Osteoblast (primary cell): Measurements from ENCODE around the gene PRKAR1B. TPM values are rescaled to one million over a fixed set of nuclear protein-coding genes. Genes with fewer than 3 reads are reported as not detected.

Source experiments
- DNase-seq: peaks from one replicate; pipeline ENCODE4 v3.0.0; 2011; ENCODE audit warnings: low spot score, mixed read lengths; ENCODE audit not compliant: insufficient read length; ENCODE audit errors: missing footprints
- H2AFZ ChIP-seq: 2 replicates; pipeline ENCODE4 v1.6.0; 2011; ENCODE audit warnings: mild to moderate bottlenecking, low read length
- H3K27ac ChIP-seq: 2 replicates; pipeline ENCODE4 v1.5.1; 2011; ENCODE audit warnings: mild to moderate bottlenecking, low read depth, low read length, moderate library complexity
- H3K27me3 ChIP-seq: 2 replicates; pipeline ENCODE4 v1.6.0; 2012; ENCODE audit warnings: mild to moderate bottlenecking, control low read depth, inconsistent platforms, low read length, moderate library complexity; ENCODE audit not compliant: insufficient read depth
- H3K36me3 ChIP-seq: 2 replicates; pipeline ENCODE4 v1.5.1; 2011; ENCODE audit warnings: mild to moderate bottlenecking, low read length, control low read depth, moderate library complexity; ENCODE audit not compliant: insufficient read depth
- H3K4me1 ChIP-seq: 2 replicates; pipeline ENCODE4 v1.5.1; 2011; ENCODE audit warnings: mild to moderate bottlenecking, low read length, control low read depth, moderate library complexity; ENCODE audit not compliant: insufficient read depth
- H3K4me2 ChIP-seq: 2 replicates; pipeline ENCODE4 v1.6.0; 2011; ENCODE audit warnings: mild to moderate bottlenecking, low read length; ENCODE audit not compliant: insufficient read depth
- H3K4me3 ChIP-seq: fragments of 200-600 bp; sonication (generic); 3 replicates; pipeline ENCODE4 v1.5.1; 2012; ENCODE audit warnings: mild to moderate bottlenecking, low read length, inconsistent platforms; ENCODE audit not compliant: insufficient read depth
- H3K79me2 ChIP-seq: 2 replicates; pipeline ENCODE4 v1.6.0; 2012; ENCODE audit warnings: mild to moderate bottlenecking, low read length, control low read depth, inconsistent platforms; ENCODE audit not compliant: insufficient read depth
- H3K9me3 ChIP-seq: 2 replicates; pipeline ENCODE4 v1.5.1; 2011; ENCODE audit warnings: low read depth, low read length, control low read depth
- H4K20me1 ChIP-seq: 2 replicates; pipeline ENCODE4 v1.6.0; 2012; ENCODE audit warnings: mild to moderate bottlenecking, low read length, control low read depth; ENCODE audit not compliant: insufficient read depth
- total RNA-seq: library from RNA; depleted of rRNA; stranded (reverse); fragments of >200 nt; gene quantifications from 2 replicates; pipeline ENCODE4 v1.2.3, GENCODE V29; 2012
- TF ChIP-seq, protein P1 (sequence below): IDR thresholded peaks from 2 replicates; pipeline ENCODE4 v1.5.1; 2011; ENCODE audit warnings: mild to moderate bottlenecking, low read depth, low read length, moderate library complexity; ENCODE audit errors: extremely low read depth

Gene PRKAR1B
- total RNA-seq, 1 donor: 6.5 TPM

DNA sequence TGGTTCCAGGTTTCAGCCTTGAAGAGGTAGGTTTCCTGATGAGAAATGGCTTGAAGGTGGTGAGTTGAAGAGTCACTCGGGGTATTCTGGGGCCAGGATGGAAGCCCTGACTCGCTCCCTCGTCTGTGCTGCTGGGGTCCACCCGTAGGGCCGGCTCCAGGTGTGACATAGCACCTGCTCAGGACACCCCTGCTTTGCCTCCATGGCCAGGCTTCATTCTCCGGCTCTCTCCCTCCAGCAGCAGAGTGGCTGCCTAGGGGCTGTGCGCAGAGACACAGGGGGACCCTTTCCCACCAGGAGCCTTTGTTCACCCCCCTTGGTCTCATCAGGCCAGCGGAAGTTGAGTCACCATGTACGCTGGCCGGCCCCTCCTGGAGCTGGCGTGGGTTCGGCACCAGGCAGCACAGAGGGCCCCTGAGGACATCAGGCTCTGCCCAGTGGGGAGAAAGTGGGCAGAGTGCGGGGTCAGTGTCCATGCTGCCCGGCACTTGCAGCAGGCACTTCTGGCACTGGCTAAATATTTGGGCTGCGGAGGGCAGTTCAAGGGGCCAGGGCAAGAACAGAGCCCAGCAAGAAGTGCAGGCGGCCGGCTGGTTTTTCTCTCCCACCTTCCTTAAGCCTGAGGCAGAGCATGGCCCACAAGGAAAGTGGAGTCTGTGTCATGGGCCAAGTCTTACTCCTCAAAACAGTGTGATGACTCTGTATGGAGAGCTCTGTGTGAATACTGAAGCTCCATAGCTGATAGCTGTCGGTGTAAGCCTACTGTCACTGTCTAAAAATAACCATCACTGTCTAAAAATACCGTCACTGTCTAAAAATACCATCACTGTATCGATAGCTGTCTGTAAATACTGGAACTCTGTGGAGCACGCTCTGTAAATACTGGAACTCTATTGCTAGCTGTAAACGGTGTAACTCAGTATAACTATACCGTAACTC is 3.7 kb upstream of the PRKAR1B start:
- TF ChIP-seq, protein P1, sequence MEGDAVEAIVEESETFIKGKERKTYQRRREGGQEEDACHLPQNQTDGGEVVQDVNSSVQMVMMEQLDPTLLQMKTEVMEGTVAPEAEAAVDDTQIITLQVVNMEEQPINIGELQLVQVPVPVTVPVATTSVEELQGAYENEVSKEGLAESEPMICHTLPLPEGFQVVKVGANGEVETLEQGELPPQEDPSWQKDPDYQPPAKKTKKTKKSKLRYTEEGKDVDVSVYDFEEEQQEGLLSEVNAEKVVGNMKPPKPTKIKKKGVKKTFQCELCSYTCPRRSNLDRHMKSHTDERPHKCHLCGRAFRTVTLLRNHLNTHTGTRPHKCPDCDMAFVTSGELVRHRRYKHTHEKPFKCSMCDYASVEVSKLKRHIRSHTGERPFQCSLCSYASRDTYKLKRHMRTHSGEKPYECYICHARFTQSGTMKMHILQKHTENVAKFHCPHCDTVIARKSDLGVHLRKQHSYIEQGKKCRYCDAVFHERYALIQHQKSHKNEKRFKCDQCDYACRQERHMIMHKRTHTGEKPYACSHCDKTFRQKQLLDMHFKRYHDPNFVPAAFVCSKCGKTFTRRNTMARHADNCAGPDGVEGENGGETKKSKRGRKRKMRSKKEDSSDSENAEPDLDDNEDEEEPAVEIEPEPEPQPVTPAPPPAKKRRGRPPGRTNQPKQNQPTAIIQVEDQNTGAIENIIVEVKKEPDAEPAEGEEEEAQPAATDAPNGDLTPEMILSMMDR: no peak
- Histone ChIP-seq H3K79me2 (peaks cover 65% of the 10 kb centered on the region), H3K27me3 (no peaks in the 10 kb centered on the region), H4K20me1 (peaks cover 32% of the 10 kb centered on the region), H3K4me1 (peaks cover 14% of the 10 kb centered on the region), H3K36me3 (peaks cover 22% of the 10 kb centered on the region), H3K27ac (no peak overlapping the region), H3K4me3 (no peak overlapping the region), H2AFZ (no peak overlapping the region), H3K4me2 (no peak overlapping the region), H3K9me3 (peaks cover 7% of the 10 kb centered on the region)
- peak; percentile 93 for DNase-seq

DNA sequence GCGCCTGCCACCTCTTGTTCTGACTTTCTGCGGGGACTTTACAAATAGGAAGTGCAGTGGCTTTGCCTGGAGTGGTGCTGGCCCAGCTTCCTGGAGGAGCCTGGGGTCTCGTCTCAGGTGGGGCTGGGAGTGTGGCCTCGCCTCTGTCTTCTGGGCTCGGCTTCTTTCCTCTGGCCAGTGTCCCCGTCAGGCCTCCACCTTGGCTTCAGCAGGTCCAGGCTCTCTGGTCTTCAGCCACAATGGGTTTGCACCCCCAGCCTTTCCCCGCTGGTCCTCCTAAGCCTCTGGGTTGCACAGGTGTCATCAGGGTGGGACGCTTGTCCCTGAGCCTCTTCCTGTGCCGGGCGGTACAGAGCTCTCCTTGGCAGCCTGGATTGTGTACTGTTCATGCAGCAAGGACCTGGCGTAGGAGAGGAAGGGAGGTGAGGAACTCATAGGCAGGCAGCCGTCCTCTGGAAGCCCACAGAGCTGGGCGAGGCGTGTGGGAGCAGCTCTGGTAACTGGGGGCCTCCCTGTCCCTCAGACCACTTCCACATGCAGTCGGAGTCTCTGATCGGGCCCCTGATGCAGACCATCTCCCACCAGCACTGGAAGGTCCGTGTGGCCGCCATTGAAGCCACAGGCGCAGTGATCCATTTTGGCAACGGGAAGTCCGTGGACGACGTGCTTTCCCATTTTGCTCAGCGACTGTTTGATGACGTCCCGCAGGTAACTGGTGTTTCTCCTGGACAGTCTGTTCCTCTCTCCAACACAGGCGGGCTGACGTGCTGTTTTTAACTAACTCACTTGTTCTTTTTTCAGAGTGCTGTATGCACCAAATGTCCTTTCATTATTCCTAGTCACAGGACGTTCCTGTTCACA is 2.3 kb upstream of the PRKAR1B start:
- DNase-seq: no peak
- TF ChIP-seq, protein P1: no peak
- Histone ChIP-seq H3K27me3 (no peaks in the 10 kb centered on the region), H3K4me2 (no peak overlapping the region), H3K79me2 (peaks cover 51% of the 10 kb centered on the region), H2AFZ (no peak overlapping the region), H3K9me3 (peaks cover 3% of the 10 kb centered on the region), H3K27ac (no peak overlapping the region), H3K4me1 (peaks cover 21% of the 10 kb centered on the region), H3K4me3 (no peak overlapping the region), H3K36me3 (peaks cover 22% of the 10 kb centered on the region), H4K20me1 (peaks cover 25% of the 10 kb centered on the region)

DNA sequence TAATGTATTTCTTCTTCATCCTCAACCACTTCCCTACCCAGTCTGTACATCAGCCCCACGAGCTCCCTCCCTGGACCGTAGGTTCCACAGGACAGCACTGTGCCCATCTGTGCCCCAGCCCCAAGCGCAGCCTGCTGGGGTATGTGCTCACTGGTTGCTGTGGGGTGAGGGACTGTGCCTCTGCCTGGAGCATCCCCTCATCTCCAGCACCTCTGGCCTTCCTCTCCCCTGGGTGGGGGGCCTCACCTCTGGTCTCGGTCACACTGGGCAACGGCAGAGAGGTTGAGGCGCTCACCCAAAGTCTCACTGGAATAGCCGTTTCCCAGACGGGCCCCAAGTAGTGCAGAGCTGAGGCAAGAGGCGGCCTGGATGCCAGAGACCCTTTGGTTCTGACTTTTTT is 1.5 kb upstream of the PRKAR1B start:
- H3K79me2 ChIP-seq: peaks cover 43% of the 10 kb centered on the region

More for the DNA sequence above, 1.5 kb upstream of the PRKAR1B start:
- TF ChIP-seq, protein P1: no peak
- Histone ChIP-seq H4K20me1 (peaks cover 22% of the 10 kb centered on the region), H3K27ac (no peak overlapping the region), H2AFZ (no peak overlapping the region), H3K4me2 (peak overlapping the region; percentile 82), H3K4me3 (no peak overlapping the region), H3K9me3 (no peaks in the 10 kb centered on the region), H3K36me3 (peaks cover 22% of the 10 kb centered on the region), H3K4me1 (peaks cover 21% of the 10 kb centered on the region), H3K27me3 (no peaks in the 10 kb centered on the region)
- no peak for DNase-seq
